PC-9 (cell line): Measurements from ENCODE around the gene ALKAL2.

Source experiments
- EZH2 ChIP-seq: fragments of 200-600 bp; sonication (generic); IDR thresholded peaks from 2 replicates; pipeline ENCODE4 v1.8.0; 2017; ENCODE audit warnings: antibody characterized with exemption, low read depth
- TF ChIP-seq, protein P1 (sequence below): fragments of 200-600 bp; sonication (generic); conservative IDR thresholded peaks from 2 replicates; pipeline ENCODE4 v1.6.1; 2017; ENCODE audit warnings: mixed run types, antibody characterized with exemption, mild to moderate bottlenecking, moderate library complexity

DNA sequence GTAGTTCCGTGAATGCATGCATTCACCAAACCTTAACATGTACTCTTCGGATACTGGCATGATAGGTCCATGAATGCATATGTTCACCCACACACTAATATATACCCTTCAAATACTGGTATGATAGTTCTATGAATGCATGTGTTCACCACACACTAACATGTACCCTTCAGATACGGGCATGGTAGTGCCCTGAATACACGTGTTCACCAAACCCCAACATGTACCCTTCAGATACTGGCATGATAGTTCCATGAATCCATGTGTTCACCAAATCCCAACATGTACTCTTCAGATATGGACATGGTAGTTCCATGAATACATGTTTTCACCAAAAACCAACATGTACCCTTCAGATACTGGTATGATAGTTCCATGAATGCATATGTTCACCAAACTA lies 48.5 kb upstream of the ALKAL2 start:
- TF ChIP-seq, protein P1, sequence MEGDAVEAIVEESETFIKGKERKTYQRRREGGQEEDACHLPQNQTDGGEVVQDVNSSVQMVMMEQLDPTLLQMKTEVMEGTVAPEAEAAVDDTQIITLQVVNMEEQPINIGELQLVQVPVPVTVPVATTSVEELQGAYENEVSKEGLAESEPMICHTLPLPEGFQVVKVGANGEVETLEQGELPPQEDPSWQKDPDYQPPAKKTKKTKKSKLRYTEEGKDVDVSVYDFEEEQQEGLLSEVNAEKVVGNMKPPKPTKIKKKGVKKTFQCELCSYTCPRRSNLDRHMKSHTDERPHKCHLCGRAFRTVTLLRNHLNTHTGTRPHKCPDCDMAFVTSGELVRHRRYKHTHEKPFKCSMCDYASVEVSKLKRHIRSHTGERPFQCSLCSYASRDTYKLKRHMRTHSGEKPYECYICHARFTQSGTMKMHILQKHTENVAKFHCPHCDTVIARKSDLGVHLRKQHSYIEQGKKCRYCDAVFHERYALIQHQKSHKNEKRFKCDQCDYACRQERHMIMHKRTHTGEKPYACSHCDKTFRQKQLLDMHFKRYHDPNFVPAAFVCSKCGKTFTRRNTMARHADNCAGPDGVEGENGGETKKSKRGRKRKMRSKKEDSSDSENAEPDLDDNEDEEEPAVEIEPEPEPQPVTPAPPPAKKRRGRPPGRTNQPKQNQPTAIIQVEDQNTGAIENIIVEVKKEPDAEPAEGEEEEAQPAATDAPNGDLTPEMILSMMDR, result no peak
- no peak for TF ChIP-seq EZH2
